ENCODE data around the gene XPR1. TPM values are rescaled to one million over a fixed set of nuclear protein-coding genes. Genes with fewer than 3 reads are reported as not detected.

Gene XPR1
- polyA plus RNA-seq, 1 donor (not counting 4 experiments of a cell fraction or from before 2014, with no cell fraction given), result 40.0 TPM

DNA sequence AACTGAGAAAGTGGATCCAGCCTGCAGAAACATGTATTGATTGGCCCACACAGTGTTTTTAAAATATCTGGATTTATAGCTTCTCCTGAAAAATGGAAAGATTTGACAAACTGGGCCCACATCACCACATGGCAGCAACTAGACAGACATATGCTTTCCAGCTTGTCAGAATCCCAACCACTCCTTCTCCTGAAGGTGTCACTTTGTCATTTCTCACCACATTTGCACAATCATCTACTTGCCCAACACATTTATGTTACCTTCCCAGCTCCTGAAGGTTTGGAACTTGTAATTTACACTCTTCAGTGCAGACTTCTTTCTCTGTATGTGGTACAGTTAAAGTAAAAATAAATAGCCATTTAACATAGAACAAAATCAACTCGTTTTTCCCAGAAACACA is 154.8 kb downstream of the XPR1 start:
- H3K9me1 ChIP-seq (ENCODE audit: control insufficient read depth, extremely low read depth, insufficient read depth, low read length), result no peaks in the 10 kb centered on the region
- no peak overlapping the region for H3K4me3 ChIP-seq (ENCODE audit: control insufficient read depth in 2 of 3, extremely low read depth in 1 of 3, insufficient read depth in 2 of 3, low read depth in 1 of 3, low read length in 3 of 3)
- H2AFZ ChIP-seq (ENCODE audit: control insufficient read depth, low read length), result no peak overlapping the region
- H3K9me3 ChIP-seq (ENCODE audit: control insufficient read depth, low read depth, low read length), result no peaks in the 10 kb centered on the region
- H3K4me1 ChIP-seq (ENCODE audit: control insufficient read depth, extremely low read depth, insufficient read depth, low read length), result peaks cover under 1% of the 10 kb centered on the region
- H3K9ac ChIP-seq (ENCODE audit: control insufficient read depth, extremely low read depth, insufficient read depth, low read length), result no peak overlapping the region
- TF ChIP-seq EZH2 (IDR thresholded peaks at IDR 0.05; ENCODE audit: low read length) (no peak), CTCF (optimal IDR thresholded peaks at IDR 0.05 in 1 of 3, IDR thresholded peaks at IDR 0.05 in 1 of 3, conservative IDR thresholded peaks at IDR 0.05 in 1 of 3; ENCODE audit: extremely low read depth in 1 of 3, insufficient read depth in 2 of 3, low read length in 3 of 3) (no peak)
- H3K27ac ChIP-seq (ENCODE audit: control insufficient read depth, insufficient read depth, low read length), result no peak overlapping the region
- no peaks in the 10 kb centered on the region for H4K20me1 ChIP-seq (ENCODE audit: control insufficient read depth, extremely low read depth, insufficient read depth, low read length)
- no peak for DNase-seq (ENCODE audit: low read depth, low spot score)
- H3K36me3 ChIP-seq (ENCODE audit: control insufficient read depth in 2 of 2, extremely low read depth in 1 of 2, insufficient read depth in 2 of 2, low read length in 2 of 2), result no peaks in the 10 kb centered on the region
- dilution Hi-C loops (cut with MboI; ENCODE audit: extremely low pct_ligation_motif_present, low sequenced_read_pairs), result no loop called here
- FAIRE-seq, result no peak
- H3K4me2 ChIP-seq (ENCODE audit: control insufficient read depth, extremely low read depth, insufficient read depth, low read depth, low read length), result no peak overlapping the region
- no peaks in the 10 kb centered on the region for H3K79me2 ChIP-seq (ENCODE audit: control insufficient read depth, insufficient read depth, low read length)
- no peaks in the 10 kb centered on the region for H3K27me3 ChIP-seq (ENCODE audit: control insufficient read depth, extremely low read depth, insufficient read depth, low read length)

DNA sequence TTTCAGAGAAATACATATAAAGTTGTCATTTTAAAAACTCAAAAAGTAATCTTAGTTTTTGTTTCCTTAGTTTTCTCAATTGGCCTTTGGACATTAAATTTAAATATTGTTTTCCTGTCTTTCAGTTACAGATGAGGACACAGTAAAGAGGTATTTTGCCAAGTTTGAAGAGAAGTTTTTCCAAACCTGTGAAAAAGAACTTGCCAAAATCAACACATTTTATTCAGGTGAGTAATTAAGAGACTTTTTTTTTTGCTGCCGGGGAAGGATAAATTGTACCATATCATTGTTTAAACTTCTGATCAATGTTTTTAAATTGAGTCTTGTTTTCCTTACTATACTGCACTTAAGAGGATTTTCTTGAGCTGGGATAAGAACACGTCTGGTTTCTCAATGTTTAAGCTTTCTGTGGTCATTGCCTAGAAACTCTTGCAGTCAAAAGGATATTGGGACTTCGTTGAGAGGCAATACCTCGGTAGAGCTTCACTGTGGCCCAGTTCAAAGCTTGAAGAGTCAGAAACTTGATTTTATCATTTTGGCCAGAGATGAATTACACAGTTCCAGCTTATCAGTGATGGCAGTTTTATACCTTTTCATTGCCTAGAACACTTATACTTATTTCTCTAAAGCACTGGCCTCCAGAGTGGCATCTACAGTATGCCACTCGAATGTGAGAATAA is 155.9 kb downstream of the XPR1 start:
- no peak for DNase-seq (ENCODE audit: low read depth, low spot score)
- no peaks in the 10 kb centered on the region for H3K9me3 ChIP-seq (ENCODE audit: control insufficient read depth, low read depth, low read length)

More for the DNA sequence above, 155.9 kb downstream of the XPR1 start:
- Histone ChIP-seq H3K9me1 (ENCODE audit: control insufficient read depth, extremely low read depth, insufficient read depth, low read length) (no peaks in the 10 kb centered on the region), H3K27me3 (ENCODE audit: control insufficient read depth, extremely low read depth, insufficient read depth, low read length) (no peaks in the 10 kb centered on the region), H3K9ac (ENCODE audit: control insufficient read depth, extremely low read depth, insufficient read depth, low read length) (no peak overlapping the region), H3K36me3 (ENCODE audit: control insufficient read depth in 2 of 2, extremely low read depth in 1 of 2, insufficient read depth in 2 of 2, low read length in 2 of 2) (no peaks in the 10 kb centered on the region), H3K4me1 (ENCODE audit: control insufficient read depth, extremely low read depth, insufficient read depth, low read length) (peaks cover 6% of the 10 kb centered on the region), H3K27ac (ENCODE audit: control insufficient read depth, insufficient read depth, low read length) (no peak overlapping the region), H3K79me2 (ENCODE audit: control insufficient read depth, insufficient read depth, low read length) (no peaks in the 10 kb centered on the region), H4K20me1 (ENCODE audit: control insufficient read depth, extremely low read depth, insufficient read depth, low read length) (no peaks in the 10 kb centered on the region), H3K4me2 (ENCODE audit: control insufficient read depth, extremely low read depth, insufficient read depth, low read depth, low read length) (no peak overlapping the region), H3K4me3 (ENCODE audit: control insufficient read depth in 2 of 3, extremely low read depth in 1 of 3, insufficient read depth in 2 of 3, low read depth in 1 of 3, low read length in 3 of 3) (no peak overlapping the region), H2AFZ (ENCODE audit: control insufficient read depth, low read length) (no peak overlapping the region)
- FAIRE-seq, result no peak
- TF ChIP-seq CTCF (optimal IDR thresholded peaks at IDR 0.05 in 1 of 3, IDR thresholded peaks at IDR 0.05 in 1 of 3, conservative IDR thresholded peaks at IDR 0.05 in 1 of 3; ENCODE audit: extremely low read depth in 1 of 3, insufficient read depth in 2 of 3, low read length in 3 of 3) (no peak), EZH2 (IDR thresholded peaks at IDR 0.05; ENCODE audit: low read length) (no peak)
- dilution Hi-C loops (cut with MboI; ENCODE audit: extremely low pct_ligation_motif_present, low sequenced_read_pairs), result no loop called here

Data from keratinocyte (primary cell).